Measurements from ENCODE around the gene TNFRSF8.

DNA sequence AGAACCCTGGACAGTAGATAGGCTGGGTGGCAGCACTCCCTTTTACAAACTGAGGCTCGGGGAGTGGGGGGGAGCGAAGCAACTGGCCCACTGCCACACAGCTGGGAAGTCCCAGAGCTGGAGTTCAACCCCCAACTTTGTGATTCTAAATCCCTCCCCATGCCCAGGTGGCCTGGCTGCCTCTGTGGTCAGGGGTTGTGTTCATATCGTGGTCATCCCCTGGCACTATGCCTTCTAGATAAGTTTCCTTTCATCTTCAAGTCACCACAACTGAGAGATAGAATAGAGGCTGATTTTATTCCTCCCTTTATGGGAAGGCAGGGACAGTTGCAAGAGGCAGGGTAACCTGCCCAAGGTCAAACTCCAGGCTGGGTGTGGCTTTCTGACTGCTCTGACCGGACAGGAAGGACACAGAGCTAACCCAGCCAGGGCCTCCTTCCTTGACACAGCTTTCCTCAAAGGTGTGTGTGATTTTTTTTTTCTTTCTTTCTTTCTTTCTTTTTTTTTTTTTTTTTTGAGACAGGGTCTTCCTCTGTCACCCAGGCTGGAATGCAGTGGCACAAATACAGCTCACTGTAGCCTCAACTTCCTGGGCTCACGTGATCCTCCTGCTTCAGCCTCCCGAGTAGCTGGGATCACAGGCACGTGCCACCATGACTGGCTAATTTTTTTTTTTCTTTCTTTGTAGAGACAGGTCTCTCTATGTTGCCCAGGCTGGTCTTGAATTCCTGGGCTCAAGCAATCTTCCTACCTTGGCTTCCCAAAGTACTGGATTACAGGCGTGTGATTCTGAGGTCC is 85.3 kb downstream of the TNFRSF8 start:
- no peak for TF ChIP-seq POLR2A (IDR thresholded peaks at IDR 0.05)
- TF ChIP-seq, protein P1, sequence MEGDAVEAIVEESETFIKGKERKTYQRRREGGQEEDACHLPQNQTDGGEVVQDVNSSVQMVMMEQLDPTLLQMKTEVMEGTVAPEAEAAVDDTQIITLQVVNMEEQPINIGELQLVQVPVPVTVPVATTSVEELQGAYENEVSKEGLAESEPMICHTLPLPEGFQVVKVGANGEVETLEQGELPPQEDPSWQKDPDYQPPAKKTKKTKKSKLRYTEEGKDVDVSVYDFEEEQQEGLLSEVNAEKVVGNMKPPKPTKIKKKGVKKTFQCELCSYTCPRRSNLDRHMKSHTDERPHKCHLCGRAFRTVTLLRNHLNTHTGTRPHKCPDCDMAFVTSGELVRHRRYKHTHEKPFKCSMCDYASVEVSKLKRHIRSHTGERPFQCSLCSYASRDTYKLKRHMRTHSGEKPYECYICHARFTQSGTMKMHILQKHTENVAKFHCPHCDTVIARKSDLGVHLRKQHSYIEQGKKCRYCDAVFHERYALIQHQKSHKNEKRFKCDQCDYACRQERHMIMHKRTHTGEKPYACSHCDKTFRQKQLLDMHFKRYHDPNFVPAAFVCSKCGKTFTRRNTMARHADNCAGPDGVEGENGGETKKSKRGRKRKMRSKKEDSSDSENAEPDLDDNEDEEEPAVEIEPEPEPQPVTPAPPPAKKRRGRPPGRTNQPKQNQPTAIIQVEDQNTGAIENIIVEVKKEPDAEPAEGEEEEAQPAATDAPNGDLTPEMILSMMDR (IDR thresholded peaks at IDR 0.05): no peak
